GM10266 (cell line): Measurements from ENCODE around the gene ELP1.

Experiments
- DNase-seq: peaks from one replicate; pipeline ENCODE4 v3.0.0; 2012; ENCODE audit errors: extremely low spot score
- TF ChIP-seq, protein P1 (sequence below): IDR thresholded peaks from 2 replicates; pipeline ENCODE4 v1.5.1; 2012; ENCODE audit warnings: mild to moderate bottlenecking, low read depth; ENCODE audit not compliant: control insufficient read depth, insufficient read depth; ENCODE audit errors: missing control alignments

Gene ELP1

DNA sequence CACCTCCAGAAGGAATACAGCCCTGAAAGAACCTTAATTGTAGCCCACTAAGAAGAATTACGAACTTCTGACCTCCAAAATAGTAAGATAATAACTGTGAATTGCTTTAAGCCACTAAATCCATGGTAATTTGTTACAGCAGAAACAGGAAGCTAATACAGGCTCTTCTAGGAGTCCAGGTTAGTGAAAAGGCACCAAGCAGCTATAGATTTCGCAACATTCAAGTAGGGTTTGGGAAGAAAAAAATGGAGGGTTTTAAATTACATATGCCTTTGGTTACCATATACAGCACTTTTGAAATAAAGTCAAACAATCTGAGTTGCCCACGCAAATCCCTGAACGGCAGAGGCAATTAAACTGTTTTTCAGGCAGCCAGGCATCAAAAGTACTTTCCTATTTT is 73.6 kb downstream of the ELP1 start:
- no peak for DNase-seq
- TF ChIP-seq, protein P1, sequence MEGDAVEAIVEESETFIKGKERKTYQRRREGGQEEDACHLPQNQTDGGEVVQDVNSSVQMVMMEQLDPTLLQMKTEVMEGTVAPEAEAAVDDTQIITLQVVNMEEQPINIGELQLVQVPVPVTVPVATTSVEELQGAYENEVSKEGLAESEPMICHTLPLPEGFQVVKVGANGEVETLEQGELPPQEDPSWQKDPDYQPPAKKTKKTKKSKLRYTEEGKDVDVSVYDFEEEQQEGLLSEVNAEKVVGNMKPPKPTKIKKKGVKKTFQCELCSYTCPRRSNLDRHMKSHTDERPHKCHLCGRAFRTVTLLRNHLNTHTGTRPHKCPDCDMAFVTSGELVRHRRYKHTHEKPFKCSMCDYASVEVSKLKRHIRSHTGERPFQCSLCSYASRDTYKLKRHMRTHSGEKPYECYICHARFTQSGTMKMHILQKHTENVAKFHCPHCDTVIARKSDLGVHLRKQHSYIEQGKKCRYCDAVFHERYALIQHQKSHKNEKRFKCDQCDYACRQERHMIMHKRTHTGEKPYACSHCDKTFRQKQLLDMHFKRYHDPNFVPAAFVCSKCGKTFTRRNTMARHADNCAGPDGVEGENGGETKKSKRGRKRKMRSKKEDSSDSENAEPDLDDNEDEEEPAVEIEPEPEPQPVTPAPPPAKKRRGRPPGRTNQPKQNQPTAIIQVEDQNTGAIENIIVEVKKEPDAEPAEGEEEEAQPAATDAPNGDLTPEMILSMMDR, result no peak

DNA sequence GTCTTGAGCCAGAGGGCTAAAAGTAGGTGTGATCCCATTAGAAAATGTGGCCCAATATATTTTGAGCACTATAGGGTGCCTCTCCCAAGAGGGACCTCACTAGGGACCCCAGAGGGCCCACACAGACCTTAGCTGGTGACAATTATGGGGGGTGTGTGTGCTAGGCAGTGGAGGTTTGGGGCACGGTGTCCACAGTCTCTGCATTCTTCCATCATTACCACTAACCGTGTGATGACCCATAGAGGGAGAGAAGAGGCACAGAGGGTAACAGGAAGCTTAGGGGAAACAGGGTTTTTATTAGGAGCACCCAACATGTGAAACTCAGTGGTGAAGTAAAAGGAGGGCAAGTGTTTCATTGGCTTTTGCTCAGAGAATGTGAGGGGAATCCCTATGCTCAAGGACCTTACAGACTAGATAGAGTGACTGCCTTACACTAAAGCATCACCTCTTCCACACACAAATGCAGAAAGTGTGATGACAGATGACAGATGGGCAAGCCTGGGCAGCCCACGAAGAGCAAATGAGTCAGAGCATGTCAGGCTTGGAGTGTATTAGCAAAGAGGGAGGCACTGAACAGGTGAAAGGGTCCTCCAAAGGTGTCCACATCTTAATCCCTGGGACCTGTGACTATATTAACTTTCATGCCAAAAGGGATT is 74.3 kb downstream of the ELP1 start:
- TF ChIP-seq, protein P1, result no peak
- DNase-seq, result no peak

DNA sequence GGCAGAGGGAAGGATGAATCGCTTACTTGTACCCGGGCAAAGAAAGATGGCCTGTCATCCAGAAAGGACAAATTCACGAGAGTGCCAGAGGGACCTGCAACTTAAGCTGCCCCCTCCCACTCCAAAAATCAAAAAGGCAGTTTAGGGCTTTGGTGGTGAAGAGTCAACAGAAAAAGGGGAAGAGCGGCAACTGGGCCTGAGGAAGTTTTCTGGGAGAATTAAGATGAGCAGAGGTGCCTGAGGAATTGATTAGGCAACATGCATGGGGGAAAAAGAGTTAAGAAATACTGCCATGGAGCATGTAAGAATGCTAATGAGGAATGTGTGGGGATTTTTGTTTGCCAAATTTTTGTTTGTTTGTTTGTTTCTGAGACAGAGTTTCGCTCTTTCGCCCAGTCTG is 76.4 kb downstream of the ELP1 start:
- TF ChIP-seq, protein P1, result no peak
- DNase-seq, result no peak

DNA sequence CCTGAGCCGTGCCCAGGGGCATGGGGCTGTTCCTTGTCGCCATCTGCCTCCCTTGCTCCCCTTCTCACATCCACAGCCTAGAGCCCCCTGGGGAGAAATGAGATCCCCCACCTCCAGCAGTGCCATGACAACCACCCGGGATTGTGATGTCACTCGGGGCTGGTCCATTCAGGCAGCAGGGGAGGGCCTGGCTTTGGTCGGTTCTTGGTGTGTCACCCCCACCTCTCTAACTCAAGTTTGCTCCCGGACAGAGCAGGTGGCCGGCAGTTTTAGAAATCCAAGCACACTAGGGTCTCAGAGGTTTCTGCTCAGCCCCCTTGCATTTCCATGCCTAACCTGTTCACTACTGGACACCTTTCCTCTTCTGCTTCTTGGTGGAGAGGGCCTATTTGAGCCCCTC is 78.0 kb downstream of the ELP1 start, which contains the start of gene ACTL7B:
Gene ACTL7B, minus strand, starts transcription at position 99 of the 400 bp plus-strand sequence. Its CDS starts 56 bp downstream, at position 43.
- TF ChIP-seq, protein P1, result no peak
- DNase-seq, result no peak

DNA sequence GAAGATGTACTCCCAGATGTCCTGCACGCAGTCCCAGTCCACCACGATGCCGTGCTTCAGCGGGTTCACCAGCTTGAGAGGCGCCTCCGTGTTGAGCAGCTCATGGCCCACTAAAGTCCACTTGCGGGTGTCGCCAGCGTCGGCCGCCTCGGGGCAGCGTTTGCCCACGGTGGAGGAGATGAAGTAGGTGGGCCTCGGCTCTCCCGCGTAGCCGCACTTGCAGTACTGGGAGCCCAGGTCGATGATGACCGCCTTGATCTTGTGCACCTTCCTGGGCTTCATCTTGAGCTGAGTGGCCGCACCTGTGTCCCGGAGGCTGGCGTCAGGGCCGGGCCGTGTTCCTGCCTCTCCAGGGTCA is 78.4 kb downstream of the ELP1 start:
- TF ChIP-seq, protein P1, result no peak
- DNase-seq, result no peak

DNA sequence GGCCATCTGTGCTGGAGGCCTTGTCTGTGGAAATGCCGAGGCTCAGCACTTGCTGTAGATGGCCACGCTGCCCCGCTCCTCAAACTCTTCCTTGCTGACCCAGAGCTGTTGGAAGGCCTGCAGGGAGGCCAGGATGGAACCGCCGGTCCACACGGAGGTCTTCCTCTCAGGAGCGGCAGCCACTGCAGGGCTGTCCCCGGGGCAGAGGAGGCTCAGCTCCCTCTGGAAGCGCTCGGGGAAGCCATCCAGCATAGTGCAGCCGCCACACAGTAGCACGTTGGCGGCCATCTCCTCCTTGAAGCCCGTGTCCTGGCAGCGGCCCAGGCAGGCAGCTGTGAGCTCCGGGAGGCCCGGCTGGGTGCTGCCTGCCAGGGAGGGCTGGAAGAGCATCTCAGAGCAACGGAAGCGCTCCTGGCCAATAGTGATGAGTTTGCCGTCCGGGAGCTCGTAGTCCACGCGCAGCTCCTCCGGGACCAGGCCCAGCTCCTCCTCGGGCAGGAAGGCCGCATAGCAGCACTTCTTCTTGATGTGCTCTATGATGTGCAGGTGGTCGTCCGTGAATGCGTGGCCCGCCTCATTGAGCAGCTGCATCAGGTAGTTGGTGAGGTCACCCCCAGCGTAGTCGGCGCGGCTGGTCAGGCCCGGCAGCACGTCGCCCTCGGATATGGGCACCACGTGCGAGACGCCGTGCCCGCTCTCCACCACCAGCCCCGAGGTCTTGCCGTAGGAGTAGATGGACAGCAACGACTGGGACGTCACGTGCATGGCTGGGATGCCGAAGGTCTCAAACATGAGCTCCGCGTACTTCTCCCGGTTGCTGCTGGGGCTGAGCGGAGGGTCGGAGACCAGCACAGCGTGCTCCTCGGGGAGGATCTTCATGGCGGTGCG is 79.0 kb downstream of the ELP1 start:
- DNase-seq, result no peak
- TF ChIP-seq, protein P1, result no peak

DNA sequence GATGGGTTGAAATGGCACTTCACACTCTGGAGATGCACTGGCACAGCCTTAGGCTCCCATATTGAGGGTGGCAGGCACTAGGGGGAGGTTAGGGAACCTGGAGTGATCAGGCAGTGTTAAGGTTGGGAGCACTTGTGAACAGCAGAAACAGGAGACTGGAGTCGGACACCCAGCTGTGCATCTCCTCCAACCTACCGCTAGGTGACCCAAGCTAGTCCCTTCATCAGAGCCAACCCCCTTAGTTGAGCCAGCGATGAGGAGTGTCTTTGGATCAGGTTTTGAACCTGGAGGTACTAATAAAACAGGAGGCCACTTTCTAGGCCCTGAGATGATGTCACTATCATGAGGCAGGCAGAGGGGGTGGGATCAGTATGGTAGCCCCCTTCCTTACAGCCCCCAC is 79.8 kb downstream of the ELP1 start:
- DNase-seq, result no peak
- TF ChIP-seq, protein P1, result no peak
